ENCODE data around the gene HOXB3.

DNA sequence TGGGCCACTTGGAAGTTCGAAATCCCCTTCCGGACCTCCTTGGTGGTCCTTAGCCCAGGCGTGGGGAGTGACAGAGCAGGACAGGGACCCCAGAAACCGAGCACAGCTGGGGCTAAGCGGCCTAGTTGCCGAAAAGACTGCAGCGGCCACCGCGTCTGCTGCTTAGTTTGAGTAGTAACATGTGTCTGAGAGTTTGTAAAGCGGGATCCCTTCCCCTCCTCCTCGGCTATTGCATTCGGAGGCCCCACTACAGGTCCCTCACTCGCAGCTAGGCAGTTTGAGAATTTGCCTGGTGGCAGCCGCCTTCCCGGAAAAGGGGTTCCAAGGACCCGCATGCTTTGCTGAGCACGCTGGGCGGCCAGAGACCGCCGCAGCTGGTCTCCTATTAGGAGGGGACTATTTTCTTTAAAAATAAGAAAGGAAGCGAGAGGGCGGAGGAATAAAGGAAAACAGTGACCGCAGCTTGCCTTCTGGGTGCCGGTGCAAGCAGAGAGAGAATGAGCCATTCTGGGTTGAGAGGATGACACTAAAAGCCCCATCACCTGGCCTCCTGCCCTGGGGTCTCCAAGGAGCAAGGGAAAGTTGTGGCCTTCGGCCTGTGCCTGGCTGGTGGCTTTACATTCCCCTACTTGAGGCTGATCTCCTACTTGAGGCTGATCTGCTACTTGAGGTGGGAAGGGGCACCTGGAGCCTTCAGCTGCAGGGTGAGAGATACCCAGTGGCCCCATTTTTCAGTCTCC lies 4.7 kb upstream of the HOXB3 start:
- TF ChIP-seq, protein P1, sequence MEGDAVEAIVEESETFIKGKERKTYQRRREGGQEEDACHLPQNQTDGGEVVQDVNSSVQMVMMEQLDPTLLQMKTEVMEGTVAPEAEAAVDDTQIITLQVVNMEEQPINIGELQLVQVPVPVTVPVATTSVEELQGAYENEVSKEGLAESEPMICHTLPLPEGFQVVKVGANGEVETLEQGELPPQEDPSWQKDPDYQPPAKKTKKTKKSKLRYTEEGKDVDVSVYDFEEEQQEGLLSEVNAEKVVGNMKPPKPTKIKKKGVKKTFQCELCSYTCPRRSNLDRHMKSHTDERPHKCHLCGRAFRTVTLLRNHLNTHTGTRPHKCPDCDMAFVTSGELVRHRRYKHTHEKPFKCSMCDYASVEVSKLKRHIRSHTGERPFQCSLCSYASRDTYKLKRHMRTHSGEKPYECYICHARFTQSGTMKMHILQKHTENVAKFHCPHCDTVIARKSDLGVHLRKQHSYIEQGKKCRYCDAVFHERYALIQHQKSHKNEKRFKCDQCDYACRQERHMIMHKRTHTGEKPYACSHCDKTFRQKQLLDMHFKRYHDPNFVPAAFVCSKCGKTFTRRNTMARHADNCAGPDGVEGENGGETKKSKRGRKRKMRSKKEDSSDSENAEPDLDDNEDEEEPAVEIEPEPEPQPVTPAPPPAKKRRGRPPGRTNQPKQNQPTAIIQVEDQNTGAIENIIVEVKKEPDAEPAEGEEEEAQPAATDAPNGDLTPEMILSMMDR (IDR thresholded peaks at IDR 0.05), result no peak
- no peak for TF ChIP-seq EP300 (IDR thresholded peaks at IDR 0.05; ENCODE audit: low read depth)

Measured in transverse colon (tissue), 3 donors.